Stimulated activated CD4-positive, alpha-beta T cell treated with anti-CD3 and anti-CD28 coated beads, Interleukin-1b, Interleukin-23, amount 100 ng/mL, for 1 hour (primary cell): Measurements from ENCODE around the gene R3HDML.
A peak's percentile ranks its signal among the peaks of the same experiment; 100 is the strongest.
"Not testable (repeated sequence)": the region's sequence is repeated elsewhere in the genome, so short reads cannot be mapped to it uniquely, and the experiment has no call there.

Source experiments
- DNase-seq, 2 donors: peaks; one replicate each; pipeline ENCODE4 v3.0.0-alpha.2; 2020; ENCODE audit warnings: low read depth in 2 of 2

The R3HDML gene

GRCh38 chr20:44336725-44337380 is at the start of gene R3HDML:
Gene R3HDML (plus strand): TSS chr20:44337043. CDS start chr20:44337158, 115 bp downstream.
- DNase-seq, result no peak

DNA sequence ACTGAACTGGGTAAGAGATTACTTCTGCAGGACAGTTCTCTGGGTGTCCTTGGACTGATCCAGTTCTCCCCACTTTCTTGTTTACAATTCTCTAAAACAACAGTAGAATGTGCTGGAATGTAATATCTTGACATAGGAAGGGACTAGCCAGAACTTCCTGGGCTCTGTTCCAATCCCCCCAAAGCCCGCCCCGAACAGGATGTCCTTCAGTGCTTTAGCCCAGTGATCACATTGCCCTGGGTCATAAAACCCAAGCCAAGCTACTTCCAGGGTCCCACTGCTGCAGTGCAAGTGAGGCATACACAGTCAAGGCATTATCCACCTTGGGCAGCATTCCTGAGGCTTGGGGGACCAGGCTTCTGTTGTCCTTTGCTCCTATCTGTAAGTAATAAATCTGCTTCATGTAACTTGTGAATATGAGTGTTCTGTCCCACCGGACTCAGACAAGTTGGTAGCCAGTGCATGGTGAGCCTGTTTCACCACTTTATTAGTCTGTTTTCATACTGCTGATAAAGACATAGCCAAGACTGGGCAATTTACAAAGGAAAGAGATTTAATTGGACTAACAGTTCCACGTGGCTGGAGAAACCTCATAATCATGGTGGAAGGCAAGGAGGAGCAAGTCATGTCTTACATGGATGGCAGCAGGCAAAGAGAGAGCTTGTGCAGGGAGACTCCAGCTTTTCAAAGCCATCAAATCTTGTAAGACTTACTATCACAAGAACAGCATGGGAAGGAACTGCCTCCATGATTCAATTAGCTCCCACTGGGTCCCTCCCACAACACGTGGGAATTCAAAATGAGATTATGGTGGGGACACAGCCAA is 49.4 kb upstream of the R3HDML start:
- no peak for DNase-seq

DNA sequence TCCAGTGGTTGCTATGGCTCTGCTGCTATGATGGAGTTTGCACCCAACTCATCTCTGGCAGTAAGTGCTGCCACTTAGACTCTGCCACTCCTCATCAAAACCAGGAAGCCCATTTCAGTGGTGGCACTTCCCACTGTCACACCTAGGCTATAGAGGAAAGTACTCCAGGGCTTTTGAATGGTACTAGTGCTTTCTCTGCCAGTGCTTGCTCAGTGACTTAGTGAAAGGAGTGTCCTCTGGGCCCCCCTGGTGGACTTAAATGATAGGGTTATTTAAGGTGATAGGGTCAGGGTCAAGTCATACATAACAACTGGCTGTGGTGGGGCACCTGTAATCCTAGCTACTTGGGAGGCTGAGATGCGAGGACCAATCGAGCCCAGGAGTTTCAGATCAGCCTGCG is 48.6 kb upstream of the R3HDML start:
- no peak for DNase-seq

- no peak for DNase-seq
Observed at GRCh38 chr20:44291754-44292153, 45.1 kb upstream of the R3HDML start.

- no peak for DNase-seq
Observed at GRCh38 chr20:44296011-44296410, 40.8 kb upstream of the R3HDML start.

- DNase-seq, result no peak
Observed at GRCh38 chr20:44297721-44298120, 39.1 kb upstream of the R3HDML start.

DNA sequence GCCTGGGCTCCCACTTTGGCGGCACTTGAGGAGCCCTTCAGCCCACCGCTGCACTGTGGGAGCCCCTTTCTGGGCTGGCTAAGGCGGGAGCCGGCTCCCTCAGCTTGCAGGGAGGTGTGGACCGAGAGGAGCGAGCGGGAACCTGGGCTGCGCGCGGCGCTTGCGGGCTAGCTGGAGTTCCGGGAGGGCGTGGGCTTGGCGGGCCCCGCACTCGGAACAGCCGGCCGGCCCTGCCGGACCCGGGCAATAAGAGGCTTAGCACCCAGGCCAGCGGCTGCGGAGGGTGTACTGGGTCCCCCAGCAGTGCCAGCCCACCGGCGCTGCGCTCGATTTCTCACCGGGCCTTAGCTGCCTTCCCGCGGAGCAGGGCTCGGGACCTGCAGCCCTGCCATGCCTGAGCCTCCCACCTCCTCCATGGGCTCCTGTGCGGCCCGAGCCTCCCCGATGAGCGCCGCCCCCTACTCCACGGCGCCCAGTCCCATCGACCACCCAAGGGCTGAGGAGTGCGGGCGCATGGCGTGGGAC is 37.8 kb upstream of the R3HDML start:
- not testable (repeated sequence) for DNase-seq

DNA sequence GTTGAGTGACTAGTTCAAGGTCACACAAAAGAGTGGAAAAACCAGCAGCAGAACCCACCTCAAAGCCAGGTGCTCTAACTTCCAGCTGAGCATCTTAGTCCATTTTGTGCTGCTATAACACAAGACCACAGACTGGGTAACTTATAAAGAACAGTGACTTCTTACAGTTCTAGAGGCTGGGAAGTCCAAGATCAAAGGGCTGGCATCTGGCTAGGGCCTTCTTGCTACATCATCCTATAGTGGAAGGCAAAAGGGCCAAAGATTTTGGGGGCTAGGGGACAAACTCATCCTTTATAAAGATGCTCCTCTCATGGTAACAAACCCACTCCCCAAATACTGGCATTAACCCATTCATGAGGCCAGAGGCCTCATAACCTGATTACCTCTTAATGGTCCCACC is 35.6 kb upstream of the R3HDML start:
- no peak for DNase-seq

- DNase-seq, result no peak
Observed at GRCh38 chr20:44302026-44302669, 34.7 kb upstream of the R3HDML start.

GRCh38 chr20:44302736-44303135 is 34.1 kb upstream of the R3HDML start:
- no peak for DNase-seq

DNA sequence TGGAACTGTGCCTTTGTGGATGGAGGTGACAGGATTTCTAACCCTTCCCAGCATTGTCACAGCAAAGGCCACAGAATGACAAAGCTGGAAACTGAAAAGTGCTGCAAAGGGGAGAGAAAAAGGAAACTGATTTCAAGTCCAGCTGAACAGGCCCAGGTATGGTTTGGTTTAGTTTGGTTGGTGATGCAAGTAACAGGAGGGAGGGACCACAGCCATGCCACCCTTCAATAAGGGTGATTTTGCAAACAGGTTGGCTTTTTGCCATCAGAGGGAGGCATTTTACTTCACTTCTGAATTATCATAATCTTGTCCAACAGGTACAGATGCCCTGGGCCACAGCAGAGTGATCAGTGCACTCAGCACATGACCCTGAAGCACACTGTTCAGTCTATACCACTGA is 32.5 kb upstream of the R3HDML start:
- no peak for DNase-seq

DNA sequence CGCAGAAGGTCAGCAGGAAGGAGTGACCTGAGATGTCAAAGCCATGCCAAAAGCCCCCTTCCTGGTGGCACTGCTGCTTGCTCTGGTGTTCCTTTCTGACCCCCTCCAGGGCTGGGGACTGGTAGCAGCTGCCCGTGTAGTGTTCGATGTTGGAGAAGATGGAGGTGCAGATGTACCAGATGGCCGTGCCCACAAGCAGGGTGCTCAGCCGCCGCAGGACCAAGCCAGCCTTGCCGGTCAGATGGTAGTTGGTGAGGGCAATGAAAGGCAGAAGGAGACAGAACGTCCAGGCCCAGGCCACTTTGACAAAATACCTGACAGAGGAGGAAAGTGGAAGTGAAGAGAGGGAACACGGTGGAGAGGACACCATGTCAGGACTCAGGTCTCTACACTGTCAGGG is 29.9 kb upstream of the R3HDML start:
- DNase-seq, result no peak

DNA sequence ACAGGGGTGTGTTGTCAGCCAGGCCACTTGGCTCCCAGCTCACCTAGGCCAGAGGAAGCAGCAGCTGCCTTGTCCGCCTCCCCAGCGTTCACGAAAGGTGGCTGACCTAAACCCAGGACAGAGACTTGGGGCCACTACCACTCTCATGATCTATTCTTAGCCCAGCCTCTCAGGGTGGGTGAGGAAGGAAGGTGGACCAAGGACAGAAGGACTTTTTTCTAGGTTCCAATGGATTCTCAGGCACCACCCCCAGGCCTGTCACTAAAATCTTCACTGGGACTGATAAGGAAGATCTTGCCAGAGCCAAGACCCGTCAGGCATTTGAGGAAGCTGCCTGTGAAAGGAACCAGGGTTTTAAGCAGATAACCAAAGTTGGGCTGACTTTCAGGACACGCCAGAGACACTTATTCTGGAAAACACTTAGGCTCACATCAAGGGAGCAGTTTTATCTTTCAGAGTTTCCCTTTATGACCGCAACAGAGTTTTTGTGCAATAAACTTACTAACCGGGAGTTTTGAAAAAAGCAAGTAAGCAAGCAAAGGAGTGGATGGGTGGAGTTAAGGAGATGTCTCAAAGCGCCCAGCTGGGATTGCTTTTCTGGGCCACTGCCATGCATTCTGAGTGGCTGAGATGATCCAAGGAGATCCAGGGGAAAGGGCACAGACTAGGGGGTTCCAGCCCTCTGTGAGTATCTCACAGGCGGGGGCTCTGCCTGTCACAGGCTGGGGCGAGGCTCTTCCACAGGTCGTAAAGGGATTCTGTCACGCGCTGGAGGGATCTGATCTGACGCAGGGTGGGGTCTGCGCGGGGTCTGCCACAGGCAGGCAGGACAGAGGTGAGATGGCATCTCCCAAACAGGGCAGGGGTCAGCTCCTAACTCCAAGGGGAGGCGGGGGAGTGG is 26.8 kb upstream of the R3HDML start:
- DNase-seq, result no peak

DNA sequence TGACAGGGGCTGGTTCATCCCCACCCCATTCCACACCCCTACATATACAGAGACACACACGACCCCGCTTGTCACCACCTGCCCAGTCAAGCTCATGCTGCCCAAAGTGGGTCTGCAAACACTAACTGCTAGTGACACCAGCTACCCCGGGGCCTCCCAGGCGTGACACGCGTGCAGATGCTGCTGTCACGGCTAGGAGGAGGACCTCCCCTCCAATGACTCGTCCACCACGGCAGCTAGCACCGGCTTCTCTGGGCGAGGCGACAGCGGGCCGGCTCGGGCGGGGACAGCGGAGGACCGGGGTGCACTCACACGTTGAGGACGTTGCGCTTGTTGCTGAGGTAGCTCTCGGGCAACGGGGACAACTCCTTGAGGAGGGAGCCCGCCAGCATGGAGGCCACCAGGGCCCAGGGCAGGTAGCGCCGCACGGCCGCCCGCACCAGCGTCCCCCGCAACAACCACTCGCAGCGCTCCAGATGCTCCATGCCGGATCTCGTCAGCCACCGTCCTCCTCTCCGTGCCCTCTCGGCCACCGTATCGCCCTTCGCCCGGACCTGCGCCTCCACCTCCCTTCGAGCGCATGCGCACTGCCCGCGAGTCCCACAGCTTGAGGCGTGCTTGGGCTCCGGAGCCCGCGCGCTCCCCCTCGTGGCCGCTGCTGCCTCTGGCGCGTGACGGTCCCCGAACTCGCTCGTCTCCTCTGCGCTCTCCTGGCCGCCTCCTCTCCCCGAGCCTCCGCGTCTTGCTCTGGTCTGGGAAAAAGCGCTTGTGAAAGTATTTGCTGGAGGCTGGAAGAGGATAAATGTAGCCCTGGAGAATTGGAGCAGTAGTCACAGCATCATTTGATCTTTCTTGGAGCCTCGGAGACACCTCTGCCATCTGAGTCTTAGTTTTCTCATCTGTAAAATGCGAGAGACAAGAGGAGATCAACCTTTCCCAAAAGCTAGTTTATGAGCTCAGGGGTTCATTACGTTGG is 25.9 kb upstream of the R3HDML start, which contains the start of gene FITM2:
FITM2 (minus strand) TSS at position 539 of the 976 bp plus-strand sequence; CDS start at position 485, 54 bp downstream.
- peak; percentile 96 to 98 for DNase-seq

DNA sequence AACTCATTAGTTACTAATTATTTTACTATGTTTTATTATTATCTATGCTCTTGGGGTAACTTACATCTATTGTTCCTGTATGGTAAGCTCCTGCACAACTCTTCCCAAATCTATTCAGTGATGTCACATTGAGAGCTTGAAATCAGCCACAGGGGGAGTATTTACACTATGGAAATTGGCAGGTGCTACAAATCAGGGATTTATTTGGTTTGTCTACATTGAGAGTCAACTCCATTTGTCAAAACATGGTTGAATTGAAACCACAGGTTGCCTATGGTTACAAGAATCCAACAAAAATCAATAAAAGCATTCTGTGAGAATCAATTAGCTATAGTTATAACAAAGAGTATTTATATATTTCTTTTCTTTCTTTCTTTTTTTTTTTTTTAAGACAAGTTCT is 22.0 kb upstream of the R3HDML start:
- no peak for DNase-seq

GRCh38 chr20:44319839-44320422 is 16.9 kb upstream of the R3HDML start:
- no peak for DNase-seq

GRCh38 chr20:44324343-44324742 is 12.5 kb upstream of the R3HDML start:
- DNase-seq, result no peak

GRCh38 chr20:44326391-44327159 is 10.3 kb upstream of the R3HDML start:
- peak in 1 of 2 donors; percentile 10 for DNase-seq

- DNase-seq, result not testable (repeated sequence)
Observed at GRCh38 chr20:44327748-44328147, 9.1 kb upstream of the R3HDML start.
